Measurements from ENCODE around the gene GOLGA2. TPM values are rescaled to one million over a fixed set of nuclear protein-coding genes. Genes with fewer than 3 reads are reported as not detected.

Gene GOLGA2
- 61.8 TPM for total RNA-seq

GRCh38 chr9:128275198-128276007 lies at the start of gene GOLGA2:
GOLGA2 (minus strand) TSS chr9:128276007; CDS start chr9:128275976, 31 bp downstream.

GRCh38 chr9:128322404-128323211 lies 46.8 kb upstream of the GOLGA2 start, which contains the start of the genes COQ4 and TRUB2:
COQ4 (plus strand) TSS chr9:128322839; CDS start chr9:128322859, 20 bp downstream.
TRUB2 (minus strand) TSS chr9:128322447; CDS start chr9:128322408, 39 bp downstream.

GRCh38 chr9:128276008-128276573 lies 284 bp upstream of the GOLGA2 start, which contains the start of gene SWI5:
SWI5 (plus strand) TSS chr9:128276276.

Small RNAs within 50 kb of the gene (small RNA-seq; reads per million reads assigned to genes)
- 48.4 reads per million, percentile 96 among the genes with 10 or more reads in this experiment for gene MIR199B
- gene MIR3154 = not detected

Other genes with a start within 250 kb of the GOLGA2 start
- gene NAIF1, start 208.7 kb downstream of the GOLGA2 start, total RNA-seq = 7.4 TPM
- gene SLC25A25, start 207.8 kb downstream of the GOLGA2 start, total RNA-seq = 35.8 TPM
- gene PTGES2, start 148.3 kb downstream of the GOLGA2 start, total RNA-seq = 56.5 TPM
- gene LCN2, start 126.6 kb downstream of the GOLGA2 start, total RNA-seq = not detected
- 62.7 TPM for gene BBLN, start 115.7 kb downstream of the GOLGA2 start, total RNA-seq
- 22.6 TPM for gene CIZ1, start 84.4 kb downstream of the GOLGA2 start, total RNA-seq
- gene DNM1, start 72.6 kb downstream of the GOLGA2 start, total RNA-seq = 155 TPM
- 8.5 TPM for gene SWI5, start 269 bp upstream of the GOLGA2 start, total RNA-seq
- 18.0 TPM for gene TRUB2, start 46.4 kb upstream of the GOLGA2 start, total RNA-seq
- 24.9 TPM for gene COQ4, start 46.8 kb upstream of the GOLGA2 start, total RNA-seq
- 44.3 TPM for gene SLC27A4, start 64.5 kb upstream of the GOLGA2 start, total RNA-seq
- 20.1 TPM for gene URM1, start 95.4 kb upstream of the GOLGA2 start, total RNA-seq
- gene CERCAM, start 144.8 kb upstream of the GOLGA2 start, total RNA-seq = 10.4 TPM
- gene ODF2, start 180.0 kb upstream of the GOLGA2 start, total RNA-seq = 25.1 TPM
- gene GLE1, start 228.7 kb upstream of the GOLGA2 start, total RNA-seq = 21.9 TPM

All from diencephalon (tissue), 1 donor.